ENCODE data around the gene TBR1.

DNA sequence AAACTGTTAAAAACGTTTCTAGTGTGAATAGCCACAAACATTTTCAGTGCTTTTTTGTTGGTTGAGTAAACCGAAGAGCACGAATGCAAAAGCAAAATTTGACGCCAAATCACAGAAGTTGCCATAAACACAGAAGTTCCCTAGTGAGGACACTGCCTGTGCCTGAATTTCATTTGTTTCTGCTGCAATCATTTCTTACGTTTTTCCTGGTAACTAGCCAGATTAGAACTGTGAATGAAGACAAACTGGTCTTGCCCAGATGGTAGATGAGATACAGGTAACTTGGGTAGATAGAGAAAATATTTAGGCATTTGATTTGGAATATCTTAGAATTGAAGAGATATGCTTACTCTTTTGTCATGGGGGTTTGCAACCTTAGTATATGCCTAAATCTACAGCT lies 9.8 kb upstream of the TBR1 start:
- TF ChIP-seq, protein P1, sequence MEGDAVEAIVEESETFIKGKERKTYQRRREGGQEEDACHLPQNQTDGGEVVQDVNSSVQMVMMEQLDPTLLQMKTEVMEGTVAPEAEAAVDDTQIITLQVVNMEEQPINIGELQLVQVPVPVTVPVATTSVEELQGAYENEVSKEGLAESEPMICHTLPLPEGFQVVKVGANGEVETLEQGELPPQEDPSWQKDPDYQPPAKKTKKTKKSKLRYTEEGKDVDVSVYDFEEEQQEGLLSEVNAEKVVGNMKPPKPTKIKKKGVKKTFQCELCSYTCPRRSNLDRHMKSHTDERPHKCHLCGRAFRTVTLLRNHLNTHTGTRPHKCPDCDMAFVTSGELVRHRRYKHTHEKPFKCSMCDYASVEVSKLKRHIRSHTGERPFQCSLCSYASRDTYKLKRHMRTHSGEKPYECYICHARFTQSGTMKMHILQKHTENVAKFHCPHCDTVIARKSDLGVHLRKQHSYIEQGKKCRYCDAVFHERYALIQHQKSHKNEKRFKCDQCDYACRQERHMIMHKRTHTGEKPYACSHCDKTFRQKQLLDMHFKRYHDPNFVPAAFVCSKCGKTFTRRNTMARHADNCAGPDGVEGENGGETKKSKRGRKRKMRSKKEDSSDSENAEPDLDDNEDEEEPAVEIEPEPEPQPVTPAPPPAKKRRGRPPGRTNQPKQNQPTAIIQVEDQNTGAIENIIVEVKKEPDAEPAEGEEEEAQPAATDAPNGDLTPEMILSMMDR (IDR thresholded peaks at IDR 0.05) = no peak
- TF ChIP-seq POLR2A (IDR thresholded peaks at IDR 0.05) = no peak

All from lower leg skin (tissue), 3 donors.